H1 (cell line): Measurements from ENCODE around the gene ZNF488. TPM values are rescaled to one million over a fixed set of nuclear protein-coding genes. Genes with fewer than 3 reads are reported as not detected.

Experiments
- CTCF ChIA-PET: fragments of 300-600 bp; sonication (Branson Sonifier 250); formaldehyde crosslinking; loops from one replicate; lab custom pipeline; 2021; ENCODE audit not compliant: partially characterized antibody; lab: Charles Lee
- POLR2A ChIA-PET: fragments of 300-600 bp; sonication (Branson Sonifier 250); formaldehyde crosslinking; loops from one replicate; lab custom pipeline; 2021; ENCODE audit warnings: inconsistent platforms; ENCODE audit not compliant: partially characterized antibody; lab: Charles Lee
- DNase-seq, 2 experiments: peaks; one replicate each; pipeline versions ENCODE4 v3.0.0 to v3.0.0-alpha.2; 2010 to 2022; ENCODE audit warnings: low spot score in 2 of 2, low read depth in 1 of 2, mixed read lengths in 1 of 2
- FAIRE-seq: peaks from 2 replicates; lab custom pipeline; 2011; peaks lifted over from hg19 to GRCh38; lab: Jason Lieb, UNC
- H2AFZ ChIP-seq: 2 replicates; pipeline ENCODE4 v1.8.1; 2012; ENCODE audit warnings: low read length, inconsistent platforms
- H2AK5ac ChIP-seq: 2 replicates; pipeline ENCODE4 v1.6.1; 2013; ENCODE audit warnings: low read depth, low read length
- H2BK120ac ChIP-seq: replicated peaks from 2 replicates; pipeline ENCODE3; 2013; ENCODE audit warnings: low read depth, low read length, inconsistent platforms
- H2BK12ac ChIP-seq: 2 replicates; pipeline ENCODE4 v1.6.1; 2013; ENCODE audit warnings: low read depth, low read length
- H2BK15ac ChIP-seq: 2 replicates; pipeline ENCODE4 v1.6.1; 2013; ENCODE audit warnings: low read length
- H2BK20ac ChIP-seq: 2 replicates; pipeline ENCODE4 v1.6.1; 2013; ENCODE audit warnings: low read length
- H2BK5ac ChIP-seq: 2 replicates; pipeline ENCODE4 v1.6.1; 2013; ENCODE audit warnings: low read depth, low read length
- H3K14ac ChIP-seq: 2 replicates; pipeline ENCODE4 v1.6.1; 2013; ENCODE audit warnings: inconsistent platforms; ENCODE audit not compliant: insufficient read length
- H3K18ac ChIP-seq: 2 replicates; pipeline ENCODE4 v1.6.1; 2013; ENCODE audit warnings: low read length; ENCODE audit errors: extremely low read depth
- H3K23ac ChIP-seq: 2 replicates; pipeline ENCODE4 v1.6.1; 2013; ENCODE audit warnings: inconsistent platforms; ENCODE audit not compliant: insufficient read length
- H3K23me2 ChIP-seq: 2 replicates; pipeline ENCODE4 v1.6.1; 2013; ENCODE audit warnings: low read depth, low read length
- H3K27ac ChIP-seq: 2 replicates; pipeline ENCODE4 v1.6.1; 2011; ENCODE audit warnings: low read depth, low read length, inconsistent platforms
- H3K27me3 ChIP-seq, 4 experiments: replicated peaks in 1 of 4; 1 replicate in 1 of 4; 2 replicates in 3 of 4; pipeline versions ENCODE4 v1.6.1 to v1.8.1; 2011 to 2013; ENCODE audit warnings: low read length in 3 of 4, mild to moderate bottlenecking in 3 of 4, inconsistent platforms in 2 of 4, mixed read lengths in 2 of 4, moderate library complexity in 1 of 4; ENCODE audit not compliant: control insufficient read depth in 3 of 4, insufficient read depth in 3 of 4; ENCODE audit errors: extremely low read depth in 1 of 4
- H3K36me3 ChIP-seq, 4 experiments: 2 replicates each; pipeline versions ENCODE4 v1.6.1 to v1.8.1; 2011 to 2013; ENCODE audit warnings: mild to moderate bottlenecking in 4 of 4, low read length in 3 of 4, moderate library complexity in 2 of 4, control low read depth in 1 of 4, inconsistent platforms in 1 of 4; ENCODE audit not compliant: insufficient read depth in 4 of 4, control insufficient read depth in 2 of 4
- H3K4ac ChIP-seq: replicated peaks from 2 replicates; pipeline ENCODE3; 2013; ENCODE audit warnings: low read length, low read depth, mixed read lengths, inconsistent platforms; ENCODE audit not compliant: insufficient read length
- H3K4me1 ChIP-seq, 4 experiments: replicated peaks in 1 of 4; 1 replicate in 1 of 4; 2 replicates in 3 of 4; pipeline versions ENCODE4 v1.6.1 to v1.8.1; 2011 to 2013; ENCODE audit warnings: low read length in 3 of 4, inconsistent platforms in 2 of 4, mixed read lengths in 1 of 4; ENCODE audit not compliant: insufficient read depth in 4 of 4, control insufficient read depth in 3 of 4
- H3K4me2 ChIP-seq, 2 experiments: 2 replicates each; pipeline versions ENCODE4 v1.6.1 to v1.8.1; 2011 to 2013; ENCODE audit warnings: low read depth in 2 of 2, low read length in 2 of 2, control low read depth in 1 of 2, inconsistent platforms in 1 of 2, mild to moderate bottlenecking in 1 of 2; ENCODE audit not compliant: insufficient read depth in 1 of 2
- H3K4me3 ChIP-seq, 4 experiments: fragments of 200-600, 300-600 bp in 1 of 4; sonication (generic), shearing (Covaris generic), sonication (Bioruptor Twin) in 1 of 4; 2 replicates each; pipeline versions ENCODE4 v1.5.1 to v1.8.1; 2011 to 2016; ENCODE audit warnings: low read length in 4 of 4, low read depth in 3 of 4, control low read depth in 2 of 4, inconsistent platforms in 2 of 4, mild to moderate bottlenecking in 2 of 4, mixed read lengths in 1 of 4, moderate library complexity in 1 of 4; ENCODE audit not compliant: insufficient read depth in 2 of 4; ENCODE audit errors: extremely low read depth in 1 of 4
- H3K56ac ChIP-seq: replicated peaks from 2 replicates; pipeline ENCODE3; 2013; ENCODE audit warnings: low read depth, mild to moderate bottlenecking, mixed read lengths, low read length, inconsistent platforms; ENCODE audit not compliant: insufficient read length
- H3K79me1 ChIP-seq: 2 replicates; pipeline ENCODE4 v1.6.1; 2013; ENCODE audit warnings: low read depth, low read length, control low read depth
- H3K79me2 ChIP-seq, 2 experiments: 2 replicates each; pipeline versions ENCODE4 v1.6.1 to v1.8.1; 2012 to 2013; ENCODE audit warnings: low read length in 2 of 2, mild to moderate bottlenecking in 2 of 2, inconsistent platforms in 1 of 2; ENCODE audit not compliant: insufficient read depth in 2 of 2, control insufficient read depth in 1 of 2
- H3K9ac ChIP-seq, 4 experiments: replicated peaks in 1 of 4; 1 replicate in 1 of 4; 2 replicates in 3 of 4; pipeline versions ENCODE4 v1.6.1 to v1.8.1; 2011 to 2013; ENCODE audit warnings: low read depth in 3 of 4, low read length in 3 of 4, control low read depth in 2 of 4, mild to moderate bottlenecking in 2 of 4, moderate library complexity in 2 of 4, inconsistent platforms in 1 of 4; ENCODE audit errors: extremely low read depth in 1 of 4
- H3K9me3 ChIP-seq, 2 experiments: 2 replicates each; pipeline versions ENCODE4 v1.6.1 to v1.8.1; 2012 to 2013; ENCODE audit warnings: mild to moderate bottlenecking in 2 of 2, moderate library complexity in 2 of 2, control low read depth in 1 of 2, inconsistent platforms in 1 of 2, low read depth in 1 of 2, low read length in 1 of 2, mixed read lengths in 1 of 2; ENCODE audit not compliant: insufficient read depth in 2 of 2
- H4K20me1 ChIP-seq, 2 experiments: replicated peaks in 1 of 2; 2 replicates each; pipeline versions ENCODE3 to v1.8.1; 2011 to 2013; ENCODE audit warnings: inconsistent platforms in 2 of 2, low read length in 2 of 2, mild to moderate bottlenecking in 1 of 2; ENCODE audit not compliant: insufficient read depth in 2 of 2, control insufficient read depth in 1 of 2
- H4K5ac ChIP-seq: 2 replicates; pipeline ENCODE4 v1.6.1; 2013; ENCODE audit warnings: low read length, low read depth, mixed read lengths, inconsistent platforms; ENCODE audit not compliant: insufficient read length
- H4K8ac ChIP-seq: 2 replicates; pipeline ENCODE4 v1.8.0; 2013; ENCODE audit warnings: mild to moderate bottlenecking, moderate library complexity, low read length, inconsistent platforms; ENCODE audit not compliant: insufficient read depth; ENCODE audit errors: extremely low read depth
- H4K91ac ChIP-seq: replicated peaks from 2 replicates; pipeline ENCODE3; 2013; ENCODE audit warnings: low read length, mixed read lengths, inconsistent platforms; ENCODE audit not compliant: insufficient read length
- ATF2 ChIP-seq: IDR thresholded peaks from 2 replicates; pipeline ENCODE4 v1.6.1; 2012; ENCODE audit warnings: low read length, inconsistent platforms
- EZH2 ChIP-seq: fragments of 200-600 bp; sonication (generic); IDR thresholded peaks from 2 replicates; pipeline ENCODE4 v1.7.1; 2012; ENCODE audit warnings: low read depth, mild to moderate bottlenecking, moderate library complexity, low read length, inconsistent platforms; ENCODE audit not compliant: severe bottlenecking
- MAX ChIP-seq: IDR thresholded peaks from 2 replicates; pipeline ENCODE4 v1.6.1; 2012; ENCODE audit warnings: inconsistent platforms
- YY1 ChIP-seq: IDR thresholded peaks from 2 replicates; pipeline ENCODE4 v1.6.1; 2011; ENCODE audit warnings: low read depth, mild to moderate bottlenecking, low read length
- WGBS, 2 experiments: shearing (Covaris generic) in 1 of 2; methylation state at CpG; one replicate each; pipeline versions ENCODE4 v1.1.6 to v1.1.7; 2013 to 2015; ENCODE audit warnings: low lambda C conversion rate in 2 of 2, mixed read lengths in 2 of 2, inconsistent platforms in 1 of 2, low coverage in 1 of 2, missing lambda C conversion rate in 1 of 2; ENCODE audit not compliant: insufficient replicate concordance in 2 of 2, insufficient coverage in 1 of 2, insufficient read length in 1 of 2; ENCODE audit errors: extremely low coverage in 1 of 2, missing lambda C conversion rate in 1 of 2; 5-methylcytosine and 5-hydroxymethylcytosine counted together
- polyA plus RNA-seq, 7 experiments: library from polyadenylated mRNA; depleted of rRNA in 3 of 7; stranded (reverse) in 5 of 7; unstranded in 2 of 7; fragments of >200 nt in 5 of 7; fragments of 200-250 nt in 2 of 7; gene quantifications; 1 replicate in 5 of 7; 2 replicates in 1 of 7; 4 replicates in 1 of 7; pipeline versions ENCODE4 v1.2.1 to v1.2.3, GENCODE V29; 2011 to 2013; ENCODE audit warnings: missing spikeins in 2 of 7, mixed read lengths in 2 of 7
- total RNA-seq: library from RNA; stranded (reverse); fragmentation: NEBNext Ultra II Directional; extraction: Animal tissue kit (Norgen Biotek cat#: 25700); gene quantifications from 2 replicates; pipeline ENCODE4 v1.2.1, GENCODE V29; 2021
- TF ChIP-seq, protein P1 (sequence below), 3 experiments: IDR thresholded peaks; 1 replicate in 2 of 3; 2 replicates in 1 of 3; pipeline versions ENCODE4 v1.5.1 to v1.6.1; 2011; ENCODE audit warnings: low read length in 3 of 3, mild to moderate bottlenecking in 3 of 3, inconsistent platforms in 2 of 3, low read depth in 1 of 3, moderate library complexity in 1 of 3; ENCODE audit not compliant: insufficient read depth in 1 of 3; ENCODE audit errors: control extremely low read depth in 1 of 3

The ZNF488 gene
- total and polyA plus RNA-seq, 2 of the 8 experiments (the other 6 are each of a cell fraction or from before 2014, with no cell fraction given) = 7.9 to 11.4 TPM

- H3K27ac ChIP-seq = no peak overlapping the region
- H2AK5ac ChIP-seq = no peak overlapping the region
- no peaks in the 10 kb centered on the region for H3K9me3 ChIP-seq
- POLR2A ChIA-PET = interaction anchor here (1.8 to 2.7 kb wide), 2 partner anchors 8 to 20 kb away, joined by 4 to 13 read pairs; partner anchors contain the start of gene ZNF488
- no peak overlapping the region for H4K91ac ChIP-seq
- H3K9ac ChIP-seq = no peak overlapping the region
- H3K27me3 ChIP-seq = no peaks in the 10 kb centered on the region
- H3K14ac ChIP-seq = no peak overlapping the region
- H3K23me2 ChIP-seq = peaks cover 4% of the 10 kb centered on the region; the same call in 1 of the 2 replicates
- H4K5ac ChIP-seq = no peak overlapping the region
- H3K79me2 ChIP-seq = no peaks in the 10 kb centered on the region
- H3K4me2 ChIP-seq = 0 out of 4 replicates have a peak overlapping the region, but pooled peaks of 1 of the 2 experiments have one; percentile 32
- no peak overlapping the region for H2BK20ac ChIP-seq
- H2BK15ac ChIP-seq = no peak overlapping the region
- no peak for TF ChIP-seq ATF2
- TF ChIP-seq MAX = peak; percentile 65
- no peak for TF ChIP-seq EZH2
- no peak for TF ChIP-seq YY1
- TF ChIP-seq, protein P1, sequence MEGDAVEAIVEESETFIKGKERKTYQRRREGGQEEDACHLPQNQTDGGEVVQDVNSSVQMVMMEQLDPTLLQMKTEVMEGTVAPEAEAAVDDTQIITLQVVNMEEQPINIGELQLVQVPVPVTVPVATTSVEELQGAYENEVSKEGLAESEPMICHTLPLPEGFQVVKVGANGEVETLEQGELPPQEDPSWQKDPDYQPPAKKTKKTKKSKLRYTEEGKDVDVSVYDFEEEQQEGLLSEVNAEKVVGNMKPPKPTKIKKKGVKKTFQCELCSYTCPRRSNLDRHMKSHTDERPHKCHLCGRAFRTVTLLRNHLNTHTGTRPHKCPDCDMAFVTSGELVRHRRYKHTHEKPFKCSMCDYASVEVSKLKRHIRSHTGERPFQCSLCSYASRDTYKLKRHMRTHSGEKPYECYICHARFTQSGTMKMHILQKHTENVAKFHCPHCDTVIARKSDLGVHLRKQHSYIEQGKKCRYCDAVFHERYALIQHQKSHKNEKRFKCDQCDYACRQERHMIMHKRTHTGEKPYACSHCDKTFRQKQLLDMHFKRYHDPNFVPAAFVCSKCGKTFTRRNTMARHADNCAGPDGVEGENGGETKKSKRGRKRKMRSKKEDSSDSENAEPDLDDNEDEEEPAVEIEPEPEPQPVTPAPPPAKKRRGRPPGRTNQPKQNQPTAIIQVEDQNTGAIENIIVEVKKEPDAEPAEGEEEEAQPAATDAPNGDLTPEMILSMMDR (IDR thresholded peaks at IDR 0.05; ENCODE audit: control extremely low read depth in 1 of 3, insufficient read depth in 1 of 3, low read depth in 1 of 3, low read length in 3 of 3) = peak in 1 of 3 experiments; percentile 9; a peak in 1 of 4 replicates
- H3K56ac ChIP-seq = no peak overlapping the region
- H3K4me3 ChIP-seq = no peak overlapping the region
- H4K20me1 ChIP-seq = peaks cover 0 to 3% of the 10 kb centered on the region in 2 experiments
- no peaks in the 10 kb centered on the region for H3K36me3 ChIP-seq
- 92% methylated on average over 6 of the region's 6 CpGs; no CpG with 5 or more reads in 1 of the 2 experiments for WGBS, 2 experiments
- no peaks in the 10 kb centered on the region for H3K79me1 ChIP-seq
- CTCF ChIA-PET = interaction anchor here (1.0 to 4.2 kb wide), 11 partner anchors 8 to 50 kb away, joined by 3 to 25 read pairs (median 4); no protein-coding TSS in a partner anchor
- H3K4me1 ChIP-seq = peaks cover 7 to 27% (median 20%) of the 10 kb centered on the region in 4 experiments
- 0 out of 2 replicates have a peak overlapping the region, but pooled peaks have one; percentile 52 for H3K18ac ChIP-seq
- no peak overlapping the region for H2BK12ac ChIP-seq
- no peak overlapping the region for H4K8ac ChIP-seq
- no peak overlapping the region for H2BK5ac ChIP-seq
- DNase-seq = no peak
- no peak overlapping the region for H3K4ac ChIP-seq
- H2AFZ ChIP-seq = no peak overlapping the region
- FAIRE-seq = no peak
- H3K23ac ChIP-seq = no peak overlapping the region
- H2BK120ac ChIP-seq = no peak overlapping the region
Observed at GRCh38 chr10:47404446-47404845, 20.4 kb upstream of the ZNF488 start.
